ENCODE data around the gene CEP70.
"Not testable (repeated sequence)": the region's sequence is repeated elsewhere in the genome, so short reads cannot be mapped to it uniquely, and the experiment has no call there.

Gene CEP70

GRCh38 chr3:138600100-138600745 is 6.2 kb upstream of the CEP70 start:
- Mint-ChIP-seq H3K4me3 (no peak overlapping the region), H3K27ac (no peak overlapping the region), H3K9me3 (no peaks in the 10 kb centered on the region), H3K36me3 (no peaks in the 10 kb centered on the region), H3K4me1 (no peaks in the 10 kb centered on the region)
- DNase-seq (ENCODE audit: low spot score in 2 of 2) (no peak), ATAC-seq (no peak)

- H3K36me3 Mint-ChIP-seq = peaks cover 5% of the 10 kb centered on the region
- ATAC-seq (no peak), DNase-seq (ENCODE audit: low spot score in 2 of 2) (no peak)
- no peak overlapping the region for H3K4me3 Mint-ChIP-seq
- H3K27ac Mint-ChIP-seq = no peak overlapping the region
- H3K9me3 Mint-ChIP-seq = no peaks in the 10 kb centered on the region
- no peaks in the 10 kb centered on the region for H3K4me1 Mint-ChIP-seq
Measured at GRCh38 chr3:138598534-138598933, 4.5 kb upstream of the CEP70 start.

DNA sequence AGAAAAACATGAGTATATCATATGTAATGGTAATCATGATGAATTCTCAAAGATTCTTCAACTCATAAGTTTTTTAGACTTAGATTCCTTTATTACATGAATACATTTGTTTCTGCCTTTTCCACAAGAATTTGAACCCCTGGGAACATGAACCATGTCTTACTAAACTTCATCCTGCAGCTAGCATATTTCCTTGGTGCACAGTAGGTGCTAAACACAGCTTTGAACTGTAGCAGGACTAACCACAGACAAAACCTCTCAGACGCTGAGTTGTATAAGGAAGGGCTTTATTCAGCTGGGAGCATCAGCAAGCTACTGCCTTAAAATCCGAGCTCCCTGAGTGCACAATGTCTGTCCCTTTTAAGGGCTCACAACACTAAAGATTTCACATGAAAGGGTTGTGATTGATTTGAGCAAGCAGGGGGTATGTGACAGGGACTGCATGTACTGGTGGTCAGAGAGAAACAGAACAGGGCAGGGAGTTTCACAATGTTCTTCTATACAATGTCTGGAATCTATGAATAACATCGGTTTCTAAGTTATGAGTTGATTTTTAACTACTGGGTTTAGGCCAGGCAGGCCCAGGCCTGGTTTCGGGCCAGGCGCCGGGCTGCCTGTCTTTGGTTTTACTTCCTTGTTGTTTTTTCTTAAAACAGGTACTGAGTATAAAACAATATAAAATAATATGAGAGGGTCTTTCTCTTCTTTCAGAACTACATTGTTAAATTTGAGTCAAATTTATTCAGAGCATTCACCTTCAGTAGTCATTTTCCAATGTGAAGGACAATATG is 3.3 kb upstream of the CEP70 start:
- H3K4me1 Mint-ChIP-seq; ATAC-seq; H3K9me3 Mint-ChIP-seq; H3K27ac Mint-ChIP-seq; H3K36me3 Mint-ChIP-seq; H3K4me3 Mint-ChIP-seq; DNase-seq (ENCODE audit: low spot score in 2 of 2): not testable (repeated sequence)

DNA sequence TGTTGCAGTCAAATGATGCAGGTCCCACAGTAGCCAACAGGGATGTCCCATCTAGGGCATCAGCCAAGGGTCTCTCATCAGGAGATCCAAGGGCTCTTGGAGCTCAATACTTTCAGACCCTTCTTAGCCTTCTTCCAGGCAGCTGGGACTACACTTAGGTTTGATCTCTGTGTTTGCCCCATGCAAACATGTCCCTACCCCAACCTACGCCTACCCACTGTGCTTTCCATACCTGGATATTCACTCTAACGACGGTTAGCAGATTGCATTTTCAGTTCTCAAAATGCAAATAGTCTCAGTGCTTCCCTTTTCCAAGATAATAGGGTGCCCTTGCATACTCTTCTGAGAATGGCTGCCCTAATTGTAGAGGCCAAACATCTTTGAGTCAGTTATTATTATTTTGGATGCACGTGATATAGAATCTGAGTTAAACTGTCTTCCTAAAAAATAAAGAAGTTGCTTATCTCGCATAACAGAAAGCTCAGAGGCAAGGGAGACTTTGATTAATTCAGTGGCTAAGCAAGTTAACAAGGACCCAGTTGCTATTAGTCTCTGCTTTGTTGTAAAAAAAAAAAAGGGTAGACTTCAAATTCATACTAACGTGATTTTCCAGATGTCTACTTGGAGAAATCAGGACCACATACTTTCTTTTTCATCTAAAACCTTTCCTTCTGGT is 1.0 kb upstream of the CEP70 start:
- Mint-ChIP-seq H3K4me3 (peak overlapping the region; percentile 77), H3K27ac (peak overlapping the region; percentile 78), H3K4me1 (no peaks in the 10 kb centered on the region), H3K36me3 (peaks cover 5% of the 10 kb centered on the region), H3K9me3 (no peaks in the 10 kb centered on the region)
- DNase-seq (ENCODE audit: low spot score in 2 of 2) (no peak), ATAC-seq (no peak)

- no peaks in the 10 kb centered on the region for H3K4me1 Mint-ChIP-seq
- no peak for ATAC-seq
- no peak for DNase-seq (ENCODE audit: low spot score in 2 of 2)
- peak overlapping the region; percentile 77 for H3K4me3 Mint-ChIP-seq
- peaks cover 5% of the 10 kb centered on the region for H3K36me3 Mint-ChIP-seq
- H3K27ac Mint-ChIP-seq = peak overlapping the region; percentile 78
- H3K9me3 Mint-ChIP-seq = no peaks in the 10 kb centered on the region
Measured at GRCh38 chr3:138593488-138594149, 441 bp downstream of the CEP70 start.

GRCh38 chr3:138591392-138591791 is 2.7 kb downstream of the CEP70 start:
- ATAC-seq = no peak
- Mint-ChIP-seq H3K9me3 (no peaks in the 10 kb centered on the region), H3K4me3 (no peak overlapping the region), H3K4me1 (no peaks in the 10 kb centered on the region), H3K36me3 (peaks cover 5% of the 10 kb centered on the region), H3K27ac (no peak overlapping the region)
- DNase-seq (ENCODE audit: low spot score in 2 of 2) = no peak

GRCh38 chr3:138588445-138588844 is 5.6 kb downstream of the CEP70 start:
- Mint-ChIP-seq H3K27ac (peak overlapping the region; percentile 17), H3K4me1 (peaks cover 11% of the 10 kb centered on the region), H3K4me3 (no peak overlapping the region), H3K9me3 (no peaks in the 10 kb centered on the region), H3K36me3 (peaks cover 7% of the 10 kb centered on the region)
- DNase-seq (ENCODE audit: low spot score in 2 of 2) (no peak), ATAC-seq (no peak)

DNA sequence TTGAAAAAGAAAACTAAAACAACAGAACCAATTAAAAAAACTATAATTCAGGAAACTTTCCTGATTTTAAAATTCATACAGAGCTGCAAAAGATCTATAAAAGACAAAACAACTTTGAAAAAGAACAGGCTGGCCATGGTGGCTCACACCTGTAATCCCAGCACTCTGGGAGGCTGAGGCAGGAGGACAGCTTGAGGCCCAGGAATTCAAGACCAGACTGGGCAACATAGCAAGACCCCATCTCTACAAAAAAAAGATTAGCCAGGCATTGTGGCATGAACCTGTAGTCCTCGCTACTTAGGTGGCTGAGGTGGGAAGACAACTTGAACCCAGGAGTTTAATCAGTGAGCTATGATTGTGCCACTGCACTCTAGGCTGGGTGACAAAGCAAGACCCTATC is 6.7 kb downstream of the CEP70 start:
- H3K4me3 Mint-ChIP-seq = no peak overlapping the region
- peaks cover 12% of the 10 kb centered on the region for H3K4me1 Mint-ChIP-seq
- no peak for ATAC-seq
- DNase-seq (ENCODE audit: low spot score in 2 of 2) = no peak
- H3K9me3 Mint-ChIP-seq = no peaks in the 10 kb centered on the region
- peaks cover 7% of the 10 kb centered on the region for H3K36me3 Mint-ChIP-seq
- H3K27ac Mint-ChIP-seq = no peak overlapping the region

GRCh38 chr3:138578961-138579574 is 15.0 kb downstream of the CEP70 start:
- no peak overlapping the region for H3K27ac Mint-ChIP-seq

DNA sequence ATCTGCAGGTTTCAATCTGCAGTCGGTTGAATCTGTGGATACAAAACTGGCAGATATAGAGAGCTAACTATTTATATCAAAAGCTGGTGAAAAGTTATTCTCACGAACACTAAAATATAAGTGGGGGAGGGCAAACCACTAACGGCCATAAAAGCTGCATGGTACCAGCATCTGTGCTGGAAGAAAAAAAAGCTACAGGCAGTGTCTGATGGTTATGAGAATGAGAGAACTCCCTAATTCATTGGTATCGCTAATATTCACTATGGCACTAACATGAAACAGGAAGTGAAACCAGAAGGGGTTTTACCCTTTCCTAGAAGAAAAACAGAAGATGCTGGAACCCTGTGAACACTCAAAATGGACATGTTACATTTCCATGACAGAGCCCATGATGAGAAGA is 15.9 kb downstream of the CEP70 start:
- Mint-ChIP-seq H3K27ac (no peak overlapping the region), H3K4me3 (no peak overlapping the region), H3K4me1 (peaks cover 28% of the 10 kb centered on the region), H3K36me3 (no peaks in the 10 kb centered on the region), H3K9me3 (peaks cover 2% of the 10 kb centered on the region)
- DNase-seq (ENCODE audit: low spot score in 2 of 2) (no peak), ATAC-seq (no peak)

More at GRCh38 chr3:138578961-138579574, 15.0 kb downstream of the CEP70 start:
- H3K4me1 Mint-ChIP-seq = peaks cover 36% of the 10 kb centered on the region
- ATAC-seq (no peak), DNase-seq (ENCODE audit: low spot score in 2 of 2) (no peak)
- peaks cover 2% of the 10 kb centered on the region for H3K9me3 Mint-ChIP-seq
- H3K36me3 Mint-ChIP-seq = peaks cover 5% of the 10 kb centered on the region
- H3K4me3 Mint-ChIP-seq = no peak overlapping the region

GRCh38 chr3:138573138-138573537 is 20.9 kb downstream of the CEP70 start:
- H3K4me1 Mint-ChIP-seq = peaks cover 31% of the 10 kb centered on the region
- no peak overlapping the region for H3K4me3 Mint-ChIP-seq
- DNase-seq (ENCODE audit: low spot score in 2 of 2) (no peak), ATAC-seq (no peak)
- no peaks in the 10 kb centered on the region for H3K36me3 Mint-ChIP-seq
- no peak overlapping the region for H3K27ac Mint-ChIP-seq
- peaks cover 2% of the 10 kb centered on the region for H3K9me3 Mint-ChIP-seq

DNA sequence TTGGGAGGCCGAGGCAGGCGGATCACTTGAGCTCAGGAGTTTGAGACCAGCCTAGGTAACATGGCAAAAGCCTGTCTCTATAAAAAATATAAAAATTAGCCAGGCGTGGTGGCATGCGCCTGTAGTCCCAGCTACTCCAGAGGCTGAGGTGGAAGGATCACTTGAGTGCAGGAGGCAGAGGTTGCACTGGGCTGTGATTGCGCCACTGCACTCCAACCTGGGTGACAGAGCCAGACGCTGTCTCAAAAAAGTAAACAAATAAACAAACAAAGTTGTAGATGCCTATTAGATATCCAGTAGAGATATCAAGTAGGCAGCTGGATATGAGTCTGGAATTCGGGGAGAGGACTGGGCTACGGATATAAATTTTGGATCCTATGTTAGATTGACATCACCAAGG is 24.4 kb downstream of the CEP70 start:
- not testable (repeated sequence) for H3K36me3 Mint-ChIP-seq; H3K9me3 Mint-ChIP-seq; DNase-seq (ENCODE audit: low spot score in 2 of 2); H3K4me3 Mint-ChIP-seq; H3K27ac Mint-ChIP-seq; ATAC-seq
- H3K4me1 Mint-ChIP-seq = peaks cover 11% of the 10 kb centered on the region

- ATAC-seq (no peak), DNase-seq (ENCODE audit: low spot score in 2 of 2) (no peak)
- no peak overlapping the region for H3K4me3 Mint-ChIP-seq
- H3K36me3 Mint-ChIP-seq = no peaks in the 10 kb centered on the region
- H3K9me3 Mint-ChIP-seq = no peaks in the 10 kb centered on the region
- H3K27ac Mint-ChIP-seq = no peak overlapping the region
- H3K4me1 Mint-ChIP-seq = peaks cover 11% of the 10 kb centered on the region
Measured at GRCh38 chr3:138569090-138569489, 25.0 kb downstream of the CEP70 start.

DNA sequence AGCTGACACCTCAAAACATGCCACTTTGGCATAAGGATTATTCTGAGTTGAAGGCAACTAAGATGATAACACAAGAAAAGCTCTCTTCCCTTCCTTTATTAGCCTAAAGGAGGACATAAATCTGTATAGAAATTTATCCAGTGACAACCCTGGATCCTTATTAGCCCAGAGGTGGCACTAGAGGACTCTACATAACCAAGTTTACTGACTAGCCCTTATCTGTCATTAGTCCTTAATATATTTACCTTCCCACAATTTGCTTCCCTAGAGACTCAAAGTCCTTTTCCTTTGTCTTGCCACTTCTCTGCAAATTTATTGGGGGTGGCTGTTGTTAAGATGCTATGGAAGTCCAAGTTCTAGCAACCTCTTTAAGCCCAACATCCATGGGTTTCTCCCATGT is 26.7 kb downstream of the CEP70 start:
- H3K36me3 Mint-ChIP-seq = no peaks in the 10 kb centered on the region
- DNase-seq (ENCODE audit: low spot score in 2 of 2) (no peak), ATAC-seq (no peak)
- H3K27ac Mint-ChIP-seq = no peak overlapping the region
- H3K4me1 Mint-ChIP-seq = peaks cover 20% of the 10 kb centered on the region
- no peak overlapping the region for H3K4me3 Mint-ChIP-seq
- H3K9me3 Mint-ChIP-seq = peaks cover 4% of the 10 kb centered on the region

GRCh38 chr3:138566293-138566692 is 27.8 kb downstream of the CEP70 start:
- H3K4me3 Mint-ChIP-seq; ATAC-seq; H3K27ac Mint-ChIP-seq; H3K36me3 Mint-ChIP-seq; DNase-seq (ENCODE audit: low spot score in 2 of 2); H3K9me3 Mint-ChIP-seq: not testable (repeated sequence)
- H3K4me1 Mint-ChIP-seq = peaks cover 10% of the 10 kb centered on the region

Data from stimulated activated effector memory CD8-positive, alpha-beta T cell treated with anti-CD3 and anti-CD28 coated beads, Interleukin-12 subunit alpha, Interleukin-12 subunit beta, amount 100 ng/mL, for 72 hours (primary cell).